GM12878 (cell line): ENCODE data around the gene SETD2.

Experiments
- EP300 ChIP-seq, 2 experiments: fragments of 150-350 bp in 1 of 2; IDR thresholded peaks; 2 replicates each; pipeline ENCODE4 v1.6.1; 2011 to 2012; ENCODE audit warnings: low read depth in 2 of 2, low read length in 2 of 2, borderline replicate concordance in 1 of 2, improper control_type of control experiment in 1 of 2, inconsistent platforms in 1 of 2; ENCODE audit not compliant: control insufficient read depth in 1 of 2
- MTA2 ChIP-seq: fragments of 450-650 bp; IDR thresholded peaks from 2 replicates; pipeline ENCODE4 v1.6.1; 2016; ENCODE audit warnings: low read depth, mild to moderate bottlenecking, moderate library complexity
- PML ChIP-seq: IDR thresholded peaks from 2 replicates; pipeline ENCODE4 v1.6.1; 2012; ENCODE audit warnings: low read length, inconsistent platforms
- TBL1XR1 ChIP-seq: IDR thresholded peaks from 2 replicates; pipeline ENCODE4 v1.6.1; 2012; ENCODE audit warnings: low read depth, low read length, improper control_type of control experiment

- TF ChIP-seq MTA2: peak; percentile 82
- no peak for TF ChIP-seq PML
- no peak for TF ChIP-seq TBL1XR1
- TF ChIP-seq EP300 (IDR thresholded peaks at IDR 0.05; ENCODE audit: borderline replicate concordance in 1 of 2, control insufficient read depth in 1 of 2, low read depth in 2 of 2, low read length in 2 of 2): no peak
Observed at GRCh38 chr3:47113669-47114365, 50.1 kb downstream of the SETD2 start.
